AG09319 (cell line): ENCODE data around the gene ASTN2.

Experiments used
- DNase-seq: peaks from one replicate; pipeline ENCODE4 v3.0.0-alpha.2; 2010; ENCODE audit warnings: low read depth; ENCODE audit errors: extremely low read depth
- TF ChIP-seq, protein P1 (sequence below): IDR thresholded peaks from 2 replicates; pipeline ENCODE4 v1.5.1; 2011; ENCODE audit warnings: low read depth, mild to moderate bottlenecking, inconsistent platforms, low read length, moderate library complexity

The ASTN2 gene

GRCh38 chr9:116942593-116943061 is 472.2 kb downstream of the ASTN2 start:
- no peak for DNase-seq
- TF ChIP-seq, protein P1, sequence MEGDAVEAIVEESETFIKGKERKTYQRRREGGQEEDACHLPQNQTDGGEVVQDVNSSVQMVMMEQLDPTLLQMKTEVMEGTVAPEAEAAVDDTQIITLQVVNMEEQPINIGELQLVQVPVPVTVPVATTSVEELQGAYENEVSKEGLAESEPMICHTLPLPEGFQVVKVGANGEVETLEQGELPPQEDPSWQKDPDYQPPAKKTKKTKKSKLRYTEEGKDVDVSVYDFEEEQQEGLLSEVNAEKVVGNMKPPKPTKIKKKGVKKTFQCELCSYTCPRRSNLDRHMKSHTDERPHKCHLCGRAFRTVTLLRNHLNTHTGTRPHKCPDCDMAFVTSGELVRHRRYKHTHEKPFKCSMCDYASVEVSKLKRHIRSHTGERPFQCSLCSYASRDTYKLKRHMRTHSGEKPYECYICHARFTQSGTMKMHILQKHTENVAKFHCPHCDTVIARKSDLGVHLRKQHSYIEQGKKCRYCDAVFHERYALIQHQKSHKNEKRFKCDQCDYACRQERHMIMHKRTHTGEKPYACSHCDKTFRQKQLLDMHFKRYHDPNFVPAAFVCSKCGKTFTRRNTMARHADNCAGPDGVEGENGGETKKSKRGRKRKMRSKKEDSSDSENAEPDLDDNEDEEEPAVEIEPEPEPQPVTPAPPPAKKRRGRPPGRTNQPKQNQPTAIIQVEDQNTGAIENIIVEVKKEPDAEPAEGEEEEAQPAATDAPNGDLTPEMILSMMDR = no peak

GRCh38 chr9:116941266-116941665 is 473.6 kb downstream of the ASTN2 start:
- DNase-seq = no peak
- TF ChIP-seq, protein P1 = no peak

GRCh38 chr9:116940614-116941215 is 474.1 kb downstream of the ASTN2 start:
- TF ChIP-seq, protein P1 = no peak
- no peak for DNase-seq

GRCh38 chr9:116939614-116940013 is 475.2 kb downstream of the ASTN2 start:
- TF ChIP-seq, protein P1 = no peak
- no peak for DNase-seq

- DNase-seq = no peak
- TF ChIP-seq, protein P1 = no peak
Observed at GRCh38 chr9:116939161-116939560, 475.7 kb downstream of the ASTN2 start.

DNA sequence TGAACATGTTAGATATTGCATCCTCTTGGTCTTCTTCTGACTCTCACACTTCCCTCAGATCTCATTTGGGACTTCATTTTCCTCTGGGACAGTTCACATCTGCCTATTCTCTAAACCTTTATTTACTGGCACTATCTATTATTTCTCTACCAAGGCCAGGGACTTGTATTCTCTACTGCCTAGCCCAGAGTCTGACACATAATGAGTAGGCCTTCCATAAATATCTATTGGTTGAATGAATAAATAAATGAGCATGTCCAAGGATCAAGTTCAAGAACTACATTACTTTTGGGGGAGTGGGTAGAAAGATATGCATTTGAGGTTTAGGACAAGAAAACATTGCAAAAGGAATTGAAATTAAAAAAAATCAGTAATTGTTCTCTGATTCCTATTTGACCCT is 477.5 kb downstream of the ASTN2 start:
- TF ChIP-seq, protein P1 = no peak
- DNase-seq = no peak

- TF ChIP-seq, protein P1 = no peak
- no peak for DNase-seq
Observed at GRCh38 chr9:116935149-116935897, 479.5 kb downstream of the ASTN2 start.
